ENCODE results near the gene GRIN2A. TPM values are rescaled to one million over a fixed set of nuclear protein-coding genes. Genes with fewer than 3 reads are reported as not detected.

The GRIN2A gene
- polyA plus RNA-seq, 1 donor from 2014 or later: 0.11 TPM

GRCh38 chr16:10136916-10137315 lies 45.3 kb downstream of the GRIN2A start:
- Histone ChIP-seq H3F3A (ENCODE audit: insufficient read depth, low read length, poor library complexity, severe bottlenecking) (no peaks in the 10 kb centered on the region), H3K79me2 (replicated peaks; ENCODE audit: insufficient read depth, low read length) (no peaks in the 10 kb centered on the region), H3K4me3 (ENCODE audit: low read length) (no peak overlapping the region), H3K27ac (ENCODE audit: low read length) (no peak overlapping the region), H3K36me3 (ENCODE audit: insufficient read depth, low read length) (no peaks in the 10 kb centered on the region), H4K20me1 (ENCODE audit: insufficient read depth) (no peaks in the 10 kb centered on the region), H2AFZ (ENCODE audit: low read depth, low read length) (no peak overlapping the region), H3K9ac (ENCODE audit: low read length) (no peak overlapping the region), H3K27me3 (ENCODE audit: insufficient read depth, low read depth, low read length) (no peaks in the 10 kb centered on the region), H3K4me2 (ENCODE audit: low read length) (no peak overlapping the region), H3K9me3 (ENCODE audit: low read length) (no peaks in the 10 kb centered on the region), H3K9me2 (ENCODE audit: insufficient read depth, low read length) (no peaks in the 10 kb centered on the region)
- no peak for TF ChIP-seq EZH2 (IDR thresholded peaks at IDR 0.05; ENCODE audit: borderline replicate concordance, insufficient read depth, low read length, poor library complexity, severe bottlenecking)
- no peak for TF ChIP-seq SMC3 (conservative IDR thresholded peaks at IDR 0.05; ENCODE audit: poor library complexity)
- no peak for TF ChIP-seq REST (IDR thresholded peaks at IDR 0.05; ENCODE audit: borderline replicate concordance)
- TF ChIP-seq MXI1 (conservative IDR thresholded peaks at IDR 0.05; ENCODE audit: poor library complexity, severe bottlenecking): no peak

- Histone ChIP-seq H3K27me3 (ENCODE audit: insufficient read depth, low read depth, low read length) (no peaks in the 10 kb centered on the region), H3K4me3 (ENCODE audit: low read length) (no peak overlapping the region), H3F3A (ENCODE audit: insufficient read depth, low read length, poor library complexity, severe bottlenecking) (no peaks in the 10 kb centered on the region), H3K27ac (ENCODE audit: low read length) (no peak overlapping the region), H2AFZ (ENCODE audit: low read depth, low read length) (no peak overlapping the region), H3K9me2 (ENCODE audit: insufficient read depth, low read length) (no peaks in the 10 kb centered on the region), H3K4me2 (ENCODE audit: low read length) (no peak overlapping the region), H3K9ac (ENCODE audit: low read length) (no peak overlapping the region), H3K9me3 (ENCODE audit: low read length) (no peaks in the 10 kb centered on the region), H3K79me2 (replicated peaks; ENCODE audit: insufficient read depth, low read length) (no peaks in the 10 kb centered on the region), H3K36me3 (ENCODE audit: insufficient read depth, low read length) (no peaks in the 10 kb centered on the region), H4K20me1 (ENCODE audit: insufficient read depth) (no peaks in the 10 kb centered on the region)
- TF ChIP-seq RAD21 (conservative IDR thresholded peaks at IDR 0.05): no peak
- no peak for TF ChIP-seq CTCF (IDR thresholded peaks at IDR 0.05; ENCODE audit: poor library complexity, severe bottlenecking)
- no peak for TF ChIP-seq TAF1 (IDR thresholded peaks at IDR 0.05; ENCODE audit: low read depth)
These were observed 51.7 kb downstream of the GRIN2A start for GRCh38 chr16:10130538-10130937.

GRCh38 chr16:10128397-10129258 lies 53.6 kb downstream of the GRIN2A start:
- Histone ChIP-seq H3K9me2 (ENCODE audit: insufficient read depth, low read length) (no peaks in the 10 kb centered on the region), H3K4me3 (ENCODE audit: low read length) (no peak overlapping the region), H4K20me1 (ENCODE audit: insufficient read depth) (no peaks in the 10 kb centered on the region), H3K9me3 (ENCODE audit: low read length) (no peaks in the 10 kb centered on the region), H3K79me2 (replicated peaks; ENCODE audit: insufficient read depth, low read length) (no peaks in the 10 kb centered on the region), H3K27me3 (ENCODE audit: insufficient read depth, low read depth, low read length) (no peaks in the 10 kb centered on the region), H3K27ac (ENCODE audit: low read length) (no peak overlapping the region), H3F3A (ENCODE audit: insufficient read depth, low read length, poor library complexity, severe bottlenecking) (no peaks in the 10 kb centered on the region), H3K4me2 (ENCODE audit: low read length) (no peak overlapping the region), H3K36me3 (ENCODE audit: insufficient read depth, low read length) (no peaks in the 10 kb centered on the region), H2AFZ (ENCODE audit: low read depth, low read length) (no peak overlapping the region), H3K9ac (ENCODE audit: low read length) (no peak overlapping the region)
- TF ChIP-seq MXI1 (conservative IDR thresholded peaks at IDR 0.05; ENCODE audit: poor library complexity, severe bottlenecking) (no peak), EP300 (conservative IDR thresholded peaks at IDR 0.05; ENCODE audit: poor library complexity, severe bottlenecking) (no peak), CTCF (IDR thresholded peaks at IDR 0.05; ENCODE audit: poor library complexity, severe bottlenecking) (no peak), POLR2AphosphoS5 (IDR thresholded peaks at IDR 0.05) (no peak), EZH2 (IDR thresholded peaks at IDR 0.05; ENCODE audit: borderline replicate concordance, insufficient read depth, low read length, poor library complexity, severe bottlenecking) (no peak), RAD21 (conservative IDR thresholded peaks at IDR 0.05) (no peak)
